ENCODE data around the gene UNC13C.
"Not testable (repeated sequence)": the region's sequence is repeated elsewhere in the genome, so short reads cannot be mapped to it uniquely, and the experiment has no call there.

UNC13C gene

GRCh38 chr15:54312528-54312927 is 334.3 kb downstream of the UNC13C start:
- no peak for DNase-seq

GRCh38 chr15:54321426-54321825 is 343.2 kb downstream of the UNC13C start:
- no peak for DNase-seq

GRCh38 chr15:54322341-54322740 is 344.1 kb downstream of the UNC13C start:
- DNase-seq: no peak

- no peak for DNase-seq
These were observed 367.1 kb downstream of the UNC13C start for GRCh38 chr15:54345301-54345700.

- DNase-seq: no peak
These were observed 367.6 kb downstream of the UNC13C start for GRCh38 chr15:54345827-54346226.

GRCh38 chr15:54347082-54347827 is 369.0 kb downstream of the UNC13C start:
- no peak for DNase-seq

- DNase-seq: no peak
These were observed 375.5 kb downstream of the UNC13C start for GRCh38 chr15:54353726-54354125.

GRCh38 chr15:54354341-54354740 is 376.1 kb downstream of the UNC13C start:
- DNase-seq: no peak

GRCh38 chr15:54364961-54365360 is 386.7 kb downstream of the UNC13C start:
- DNase-seq: no peak

GRCh38 chr15:54373332-54373731 is 395.1 kb downstream of the UNC13C start:
- no peak for DNase-seq

- no peak for DNase-seq
These were observed 396.1 kb downstream of the UNC13C start for GRCh38 chr15:54374184-54374952.

- no peak for DNase-seq
These were observed 409.6 kb downstream of the UNC13C start for GRCh38 chr15:54387799-54388198.

GRCh38 chr15:54388746-54389145 is 410.5 kb downstream of the UNC13C start:
- DNase-seq: no peak

- no peak for DNase-seq
These were observed 432.2 kb downstream of the UNC13C start for GRCh38 chr15:54410481-54410880.

GRCh38 chr15:54424171-54424570 is 445.9 kb downstream of the UNC13C start:
- DNase-seq: no peak

- DNase-seq: no peak
These were observed 450.4 kb downstream of the UNC13C start for GRCh38 chr15:54428596-54428995.

GRCh38 chr15:54450288-54450687 is 472.0 kb downstream of the UNC13C start:
- DNase-seq: not testable (repeated sequence)

GRCh38 chr15:54456413-54456812 is 478.2 kb downstream of the UNC13C start:
- DNase-seq: no peak

GRCh38 chr15:54462511-54462913 is 484.3 kb downstream of the UNC13C start:
- DNase-seq: no peak

GRCh38 chr15:54481819-54482218 is 503.6 kb downstream of the UNC13C start:
- peak; percentile 28 for DNase-seq

GRCh38 chr15:54482251-54482650 is 504.0 kb downstream of the UNC13C start:
- no peak for DNase-seq

- DNase-seq: no peak
These were observed 522.1 kb downstream of the UNC13C start for GRCh38 chr15:54500330-54500729.

- DNase-seq: no peak
These were observed 524.3 kb downstream of the UNC13C start for GRCh38 chr15:54502416-54503075.

GRCh38 chr15:54504695-54505094 is 526.5 kb downstream of the UNC13C start:
- DNase-seq: no peak
